ENCODE results near the gene DYRK2.
A peak's percentile ranks its signal among the peaks of the same experiment; 100 is the strongest.

DYRK2 gene

GRCh38 chr12:67704071-67704470 is 55.5 kb downstream of the DYRK2 start:
- DNase-seq (ENCODE audit: low read depth): no peak

DNA sequence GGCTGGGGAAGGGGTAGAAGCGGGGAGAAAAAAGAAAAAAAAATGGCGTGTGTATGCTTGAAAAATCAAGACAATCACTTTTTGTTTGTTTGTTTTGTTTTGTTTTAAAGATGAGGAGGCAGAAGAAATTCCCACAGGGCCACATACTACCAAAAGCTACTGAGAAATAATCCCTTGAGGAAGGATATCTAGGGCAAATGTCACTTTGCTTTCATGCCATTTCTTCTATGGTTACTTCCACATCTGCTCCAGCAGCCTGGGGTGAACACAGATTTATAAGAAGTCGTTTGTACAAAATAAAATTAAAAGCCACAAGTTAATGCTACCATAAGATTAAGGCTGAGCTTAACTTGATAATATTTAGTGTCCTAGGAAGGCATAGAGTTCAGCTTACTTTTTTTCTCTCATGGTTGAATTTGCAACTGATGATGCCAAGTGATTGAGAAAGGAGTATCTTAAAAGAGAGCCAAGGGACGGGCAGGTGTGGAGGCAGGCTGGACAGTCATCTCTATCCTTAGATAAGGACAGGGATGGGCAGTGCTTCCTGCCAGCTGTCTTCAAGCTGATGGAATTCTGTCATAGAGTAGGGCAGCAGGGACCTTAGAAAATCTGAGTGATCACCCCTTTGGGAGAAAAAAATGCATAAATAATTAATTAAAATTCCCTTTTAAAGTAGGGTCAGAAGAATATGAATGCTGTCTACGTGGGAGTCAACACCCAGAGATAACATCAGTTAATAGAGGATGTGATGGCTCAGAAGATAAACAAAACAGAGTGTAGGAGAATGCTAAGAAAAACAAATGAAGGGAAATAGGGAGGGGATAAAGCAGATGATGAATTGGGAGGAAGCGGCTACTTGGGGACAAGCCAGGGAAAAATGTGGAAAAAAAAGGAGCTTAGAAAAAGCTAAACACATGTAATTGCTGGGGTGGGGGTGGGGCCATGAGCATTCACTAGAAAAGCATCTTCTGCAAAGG is 57.1 kb downstream of the DYRK2 start:
- DNase-seq (ENCODE audit: low read depth): peak; percentile 70

- no peak for DNase-seq (ENCODE audit: low read depth)
Observed at GRCh38 chr12:67709367-67709954, 60.9 kb downstream of the DYRK2 start.

DNA sequence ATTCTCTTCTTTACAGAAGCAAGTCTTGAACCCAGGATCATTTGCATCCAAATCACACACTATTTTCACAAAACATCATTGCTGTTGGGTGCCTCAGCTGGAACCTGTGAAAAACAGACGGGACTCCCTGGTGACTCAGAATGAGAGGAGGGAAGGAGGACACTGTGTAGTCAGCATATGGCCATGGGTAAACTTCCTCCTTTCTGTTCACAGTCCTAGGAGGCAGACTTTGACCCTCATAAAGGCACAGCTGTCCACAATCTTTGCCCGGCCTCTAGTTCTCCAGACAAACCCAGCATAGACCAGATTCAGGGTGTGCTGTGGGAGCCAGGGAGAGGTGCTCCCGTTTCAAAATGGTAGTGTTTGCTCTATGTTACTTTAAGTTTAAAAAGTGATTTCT is 62.0 kb downstream of the DYRK2 start:
- DNase-seq (ENCODE audit: low read depth): no peak

DNA sequence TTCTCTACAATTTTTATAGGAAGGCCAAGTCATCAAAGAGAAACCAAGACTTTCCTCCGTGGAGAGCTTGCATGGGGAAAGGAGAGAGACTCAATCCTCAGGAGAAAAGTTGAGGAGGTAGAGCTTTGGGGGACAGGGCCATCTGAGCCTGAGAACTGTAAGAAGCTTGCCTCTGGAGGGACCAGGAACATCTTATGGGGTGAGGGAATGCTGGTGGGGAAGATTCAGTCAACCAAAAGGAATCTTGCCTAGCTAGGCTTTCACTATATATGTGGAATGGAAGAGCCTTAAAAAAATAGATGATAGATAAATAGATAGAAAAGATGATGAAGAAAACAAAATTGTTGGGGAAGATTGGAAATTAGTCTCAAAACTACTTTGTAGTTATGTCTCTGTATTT is 63.5 kb downstream of the DYRK2 start:
- no peak for DNase-seq (ENCODE audit: low read depth)

DNA sequence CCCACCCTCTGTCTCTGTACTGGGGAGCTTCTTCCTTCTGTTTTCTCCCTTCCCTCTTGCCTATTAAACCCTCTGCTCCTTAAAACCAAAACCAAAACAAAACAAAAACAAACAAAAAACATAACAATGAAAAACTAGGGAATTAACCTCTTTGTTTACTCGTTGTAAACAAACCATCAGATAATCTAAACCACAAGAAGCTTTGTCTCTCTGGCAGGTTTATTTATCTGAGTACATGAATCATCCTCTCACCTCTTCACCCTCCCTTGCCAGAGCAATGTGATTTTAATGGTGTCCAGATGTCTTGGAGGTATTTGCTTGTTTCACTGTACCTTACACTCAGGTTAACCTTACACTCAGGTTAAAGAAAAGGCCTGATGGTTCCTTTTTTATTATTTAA is 66.1 kb downstream of the DYRK2 start:
- DNase-seq (ENCODE audit: low read depth): peak; percentile 71
